HG03442 (cell line): Measurements from ENCODE around the gene NAGLU.
A peak's percentile ranks its signal among the peaks of the same experiment; 100 is the strongest.

Source experiments
- ATAC-seq: cut with Tn5 transposase; IDR thresholded peaks from one replicate; pipeline ENCODE4 v1.9.1; 2021; ENCODE audit warnings: mild to moderate bottlenecking, moderate library complexity; ENCODE audit not compliant: unreplicated experiment

The NAGLU gene

DNA sequence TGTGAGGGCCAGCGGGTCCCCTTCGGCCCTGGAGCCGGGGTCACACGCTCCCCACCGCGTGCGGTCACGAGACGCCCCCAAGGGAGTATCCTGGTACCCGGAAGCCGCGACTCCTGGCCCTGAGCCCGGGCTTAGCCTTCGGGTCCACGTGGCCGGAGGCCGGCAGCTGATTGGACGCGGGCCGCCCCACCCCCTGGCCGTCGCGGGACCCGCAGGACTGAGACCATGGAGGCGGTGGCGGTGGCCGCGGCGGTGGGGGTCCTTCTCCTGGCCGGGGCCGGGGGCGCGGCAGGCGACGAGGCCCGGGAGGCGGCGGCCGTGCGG, at the start of gene NAGLU:
Gene NAGLU (plus strand): TSS at position 194 of the 324 bp plus-strand sequence. CDS start 32 bp downstream, at position 226.
- peak; percentile 78 for ATAC-seq

DNA sequence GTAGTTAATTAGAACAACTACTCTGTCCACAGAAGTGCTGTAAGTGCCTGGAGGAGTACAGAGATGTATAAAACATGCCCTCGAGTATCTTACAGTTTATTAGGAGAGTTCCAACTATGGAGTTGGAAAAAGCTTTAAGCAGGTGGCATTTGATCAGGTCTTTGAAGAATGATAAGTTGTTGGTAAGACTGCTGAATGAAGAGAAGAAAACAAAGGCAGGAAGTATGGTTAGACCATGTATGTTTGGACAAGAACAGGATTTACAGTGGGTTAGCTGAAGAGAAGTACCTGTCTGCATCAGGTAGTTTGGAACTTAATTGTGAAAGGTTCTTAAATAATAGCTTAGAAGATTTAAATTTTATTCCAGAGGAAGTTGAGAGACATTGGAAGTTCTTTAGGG, 48.0 kb upstream of the NAGLU start:
- ATAC-seq: no peak

DNA sequence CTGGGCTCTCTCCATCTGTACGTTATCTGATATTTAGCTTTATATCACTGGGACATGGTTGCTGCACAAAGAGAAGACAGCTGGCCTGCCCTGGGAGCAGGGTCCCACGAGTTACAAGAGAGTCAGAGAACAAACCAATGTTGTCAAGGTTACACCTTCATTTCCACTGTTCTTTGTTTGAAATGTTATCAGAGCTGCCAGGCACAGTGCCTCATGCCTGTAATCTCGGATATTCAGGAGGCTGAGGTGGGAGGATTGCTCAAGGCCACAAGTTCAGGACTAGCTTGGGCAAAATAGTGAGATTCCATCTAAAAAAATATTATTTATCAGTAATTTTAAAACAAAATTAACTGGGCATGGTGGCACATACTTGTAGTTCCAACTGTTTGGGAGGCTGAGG, 42.7 kb upstream of the NAGLU start:
- ATAC-seq: no peak

DNA sequence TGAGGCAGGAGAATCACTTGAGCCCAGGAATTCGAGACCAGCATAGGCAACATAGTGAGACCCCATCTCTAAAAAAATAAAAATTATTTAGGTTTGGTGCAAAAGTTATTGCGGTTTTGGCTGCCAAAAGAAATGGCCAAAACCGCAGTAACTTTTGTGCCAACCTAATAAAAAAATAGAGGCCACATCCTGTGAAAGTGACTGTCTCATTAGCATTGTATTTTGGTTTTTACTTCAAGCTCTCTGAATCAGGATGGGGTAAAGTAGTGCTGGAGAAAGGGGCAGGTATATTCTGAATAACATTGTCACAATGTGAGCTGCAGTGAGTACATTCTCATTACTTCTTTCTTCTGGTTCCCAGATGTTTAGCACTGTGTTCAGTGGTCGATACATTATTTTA, 41.4 kb upstream of the NAGLU start:
- ATAC-seq: no peak

DNA sequence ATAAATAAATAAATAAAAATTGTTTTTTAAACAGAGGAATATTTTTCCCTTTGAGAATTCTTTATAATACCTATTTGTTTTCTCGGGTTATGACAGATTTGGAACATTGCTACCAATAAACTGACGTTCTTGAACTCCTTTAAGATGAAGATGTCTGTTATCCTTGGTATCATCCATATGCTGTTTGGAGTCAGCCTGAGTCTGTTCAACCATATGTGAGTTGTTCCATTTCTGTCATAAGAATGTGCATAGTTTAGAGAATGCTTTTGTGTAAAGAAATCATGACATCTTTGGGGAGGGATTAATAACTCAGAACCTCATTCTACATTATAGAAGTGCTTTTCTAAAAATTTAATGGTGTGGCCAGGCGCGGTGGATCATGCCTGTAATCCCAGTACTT, 37.2 kb upstream of the NAGLU start:
- no peak for ATAC-seq

DNA sequence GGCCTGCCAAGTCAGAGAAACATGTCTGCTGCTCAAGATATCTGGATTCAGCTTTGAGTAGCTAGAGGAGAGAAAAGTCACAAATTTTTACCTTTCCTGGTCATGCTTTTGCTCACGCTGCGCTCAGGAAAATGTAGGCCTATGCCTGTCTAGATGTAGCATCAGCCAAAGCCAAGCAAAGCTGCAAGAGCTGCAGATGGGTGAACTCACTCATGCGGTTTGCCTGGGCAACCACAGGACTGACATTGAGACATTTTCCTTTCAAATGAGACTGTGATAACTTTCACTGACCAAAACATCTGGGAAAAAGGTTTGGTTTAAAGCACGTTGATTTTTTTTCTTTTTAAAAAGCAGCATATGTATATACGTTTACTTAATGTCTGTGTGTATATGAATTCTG, 34.0 kb upstream of the NAGLU start:
- no peak for ATAC-seq

DNA sequence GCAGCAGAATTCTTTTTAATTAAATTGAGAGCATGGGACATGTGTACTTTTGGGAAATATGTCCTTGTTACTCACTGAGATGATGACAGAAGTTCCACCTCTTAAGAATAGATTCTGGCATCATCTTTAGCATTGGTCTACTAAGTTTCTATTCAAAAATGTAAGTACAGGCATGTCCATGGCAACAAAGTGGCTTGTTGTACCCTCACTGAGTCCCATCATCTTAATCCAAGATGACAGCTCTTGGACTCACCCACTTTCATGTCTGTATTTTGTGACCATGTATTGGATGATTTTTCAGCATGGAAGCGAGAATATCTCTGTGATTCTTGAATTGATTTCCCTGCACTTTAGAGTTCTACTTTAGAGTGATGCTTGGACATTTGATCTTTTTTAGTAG, 33.1 kb upstream of the NAGLU start:
- no peak for ATAC-seq

DNA sequence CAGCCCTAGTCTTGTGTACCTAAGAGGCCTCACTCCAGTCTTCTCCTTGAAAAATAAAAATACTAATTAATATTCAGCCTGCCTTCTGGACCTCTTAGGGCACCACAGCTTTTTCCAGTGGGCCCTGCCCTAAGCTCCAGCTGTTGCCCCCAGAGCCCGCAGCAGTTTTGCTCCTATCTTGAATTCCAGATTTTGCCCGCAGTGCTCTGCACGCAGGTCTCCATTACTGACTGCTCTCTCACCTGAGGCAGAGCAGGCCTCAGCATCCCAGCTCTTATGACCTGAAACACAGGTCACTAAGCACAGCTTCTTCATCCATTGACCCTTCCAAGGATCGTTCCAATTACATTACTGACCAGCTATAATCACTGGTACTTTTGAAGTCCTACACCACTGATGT, 28.4 kb upstream of the NAGLU start:
- ATAC-seq: no peak

DNA sequence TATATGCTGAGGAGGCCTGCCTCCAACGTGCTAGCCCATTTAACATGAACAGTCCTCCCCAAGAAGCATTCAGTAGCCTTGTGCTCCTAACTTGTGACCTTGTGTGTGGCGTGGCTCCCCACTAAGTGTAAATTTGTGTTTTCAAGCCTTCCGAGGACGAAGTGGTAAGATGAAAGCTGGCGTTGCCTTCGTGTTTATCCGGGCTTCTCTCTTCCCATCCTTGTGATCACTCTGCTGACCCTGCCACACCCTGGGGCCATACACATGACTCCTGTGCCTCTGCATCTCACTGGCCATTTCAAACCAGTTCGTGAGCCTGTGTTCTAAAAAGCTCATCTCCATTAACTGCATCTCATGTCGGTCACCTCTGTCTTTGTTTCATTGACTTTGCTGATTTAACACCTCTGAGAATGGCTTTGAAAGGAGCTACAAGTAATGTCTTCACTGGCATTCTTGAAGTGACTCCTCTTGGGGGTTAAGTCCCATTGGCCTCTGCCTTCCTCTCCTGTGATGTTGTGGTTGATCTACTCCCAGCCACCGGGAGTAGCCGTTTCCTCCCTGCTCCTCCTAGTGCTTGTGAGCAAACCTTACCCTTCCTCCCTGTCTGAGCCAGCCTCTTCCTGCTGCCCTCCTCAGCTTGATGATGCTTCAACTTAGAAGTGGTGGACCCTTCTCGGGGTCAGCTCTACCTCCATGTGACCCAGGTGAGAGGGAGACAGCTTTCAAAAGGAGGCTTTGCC, 27.4 kb upstream of the NAGLU start:
- no peak for ATAC-seq

DNA sequence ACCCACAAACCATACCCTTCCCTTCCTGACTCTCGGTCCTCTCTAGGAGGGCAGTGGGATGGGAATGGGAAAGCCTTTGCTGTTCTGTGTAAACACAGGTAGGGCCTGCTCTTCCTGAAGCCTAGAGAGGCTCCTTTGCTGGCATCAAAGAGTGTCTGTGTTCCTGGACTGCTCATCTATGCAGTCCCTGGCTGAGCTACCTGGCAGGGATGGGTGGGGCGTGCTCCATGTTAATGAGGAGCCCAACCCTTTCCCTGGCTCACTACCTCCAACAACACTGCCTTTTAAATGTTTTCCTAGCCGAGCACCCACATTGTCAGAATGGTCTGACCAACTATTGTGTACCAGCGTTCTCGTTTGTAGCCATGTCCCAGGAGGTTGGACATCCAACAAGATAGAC, 26.6 kb upstream of the NAGLU start:
- no peak for ATAC-seq

DNA sequence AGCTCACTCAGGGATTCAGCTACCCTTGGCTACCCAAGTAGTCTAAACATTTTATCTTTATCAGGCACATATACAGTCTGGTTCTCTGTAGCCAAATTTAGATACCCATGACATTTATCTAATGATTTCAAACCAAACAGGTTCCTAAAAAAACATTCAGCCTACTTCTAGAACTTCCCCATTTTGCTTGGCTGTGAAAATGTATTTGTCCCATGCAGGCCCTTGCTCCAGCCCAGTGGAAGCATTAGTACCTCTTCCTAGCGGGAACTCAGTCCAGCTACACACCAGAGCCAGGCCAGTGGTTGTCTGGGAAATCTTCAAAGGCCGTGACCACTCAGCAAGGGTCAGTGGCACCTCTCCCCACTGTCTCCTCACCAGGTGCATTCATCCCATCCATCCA, 26.2 kb upstream of the NAGLU start:
- ATAC-seq: no peak

DNA sequence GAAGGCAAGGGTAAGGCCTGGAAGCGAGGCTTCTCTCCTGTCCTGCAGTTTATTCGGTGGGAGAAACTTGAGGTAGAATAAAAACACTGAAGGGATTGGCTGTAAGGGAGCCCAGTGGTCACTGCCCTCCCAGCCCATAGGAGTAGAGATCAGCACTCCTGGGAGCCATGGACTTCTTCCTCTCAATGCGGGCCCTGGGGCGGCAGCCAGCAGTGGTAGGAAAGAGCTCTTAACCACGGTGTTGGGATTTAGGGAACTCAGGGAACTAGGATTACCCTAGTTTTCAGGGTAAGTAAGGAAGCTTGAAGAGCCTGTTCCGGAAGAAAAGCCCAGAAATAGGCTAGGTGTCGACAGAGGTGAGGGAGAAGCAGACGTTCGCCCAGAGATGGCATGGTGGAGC, 23.8 kb upstream of the NAGLU start:
- ATAC-seq: no peak

DNA sequence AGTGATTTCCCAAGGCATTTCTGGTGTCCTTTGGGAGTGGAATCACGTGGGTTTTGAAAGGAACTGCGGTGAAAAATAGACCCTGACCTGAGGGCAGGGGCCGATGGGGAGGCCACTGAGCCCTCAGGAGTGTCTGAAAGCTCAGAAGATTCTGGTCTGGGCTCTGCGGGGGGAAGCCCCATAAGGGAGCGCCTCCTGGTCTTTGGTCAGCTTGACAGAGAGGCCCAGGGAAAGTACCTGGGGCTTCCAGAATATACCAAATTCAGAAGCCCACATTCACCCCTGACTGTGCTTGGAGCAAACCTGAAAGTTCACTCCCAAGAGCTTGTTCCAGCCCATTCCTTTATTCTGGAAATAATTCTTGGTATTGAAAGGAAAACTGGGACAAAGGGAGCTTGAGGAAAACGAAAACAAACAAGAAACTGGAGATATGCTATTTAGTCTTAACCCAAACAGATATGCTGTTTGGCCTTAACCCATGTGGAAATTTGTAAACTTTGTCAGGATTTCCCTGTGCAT, 23.2 kb upstream of the NAGLU start:
- no peak for ATAC-seq

DNA sequence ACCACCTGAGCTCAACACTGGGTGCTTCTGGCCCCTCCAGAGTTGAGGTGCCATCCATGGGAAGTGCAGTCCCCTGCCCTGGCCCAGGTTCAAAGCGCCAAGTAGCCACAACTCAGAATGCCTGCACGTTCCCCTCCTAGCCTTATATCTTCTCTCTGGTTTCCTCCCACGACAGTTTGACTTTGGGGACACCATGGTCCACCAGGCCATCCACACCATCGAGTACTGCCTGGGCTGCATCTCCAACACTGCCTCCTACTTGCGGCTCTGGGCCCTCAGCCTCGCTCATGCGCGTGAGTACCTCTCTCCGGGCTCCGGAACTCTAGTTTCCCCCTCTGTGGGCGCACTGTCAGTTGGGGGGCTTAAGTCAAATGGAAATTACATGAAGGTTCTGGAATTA, 22.4 kb upstream of the NAGLU start:
- ATAC-seq: no peak

DNA sequence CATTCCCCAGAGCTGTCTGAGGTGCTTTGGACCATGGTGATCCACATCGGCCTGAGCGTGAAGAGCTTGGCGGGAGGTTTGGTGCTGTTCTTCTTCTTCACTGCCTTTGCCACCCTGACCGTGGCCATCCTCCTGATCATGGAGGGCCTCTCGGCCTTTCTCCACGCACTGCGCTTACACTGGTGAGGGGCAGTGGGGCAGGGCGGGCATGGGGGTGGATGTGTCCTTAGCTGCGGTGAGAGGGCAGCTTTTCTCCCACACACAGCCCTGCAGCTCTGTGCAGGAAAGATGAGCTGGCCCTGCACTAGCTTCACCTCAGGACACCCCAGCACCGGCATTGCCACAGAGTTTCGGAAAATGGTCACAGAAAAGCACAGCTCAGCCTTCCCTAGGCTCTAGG, 21.8 kb upstream of the NAGLU start:
- ATAC-seq: no peak

DNA sequence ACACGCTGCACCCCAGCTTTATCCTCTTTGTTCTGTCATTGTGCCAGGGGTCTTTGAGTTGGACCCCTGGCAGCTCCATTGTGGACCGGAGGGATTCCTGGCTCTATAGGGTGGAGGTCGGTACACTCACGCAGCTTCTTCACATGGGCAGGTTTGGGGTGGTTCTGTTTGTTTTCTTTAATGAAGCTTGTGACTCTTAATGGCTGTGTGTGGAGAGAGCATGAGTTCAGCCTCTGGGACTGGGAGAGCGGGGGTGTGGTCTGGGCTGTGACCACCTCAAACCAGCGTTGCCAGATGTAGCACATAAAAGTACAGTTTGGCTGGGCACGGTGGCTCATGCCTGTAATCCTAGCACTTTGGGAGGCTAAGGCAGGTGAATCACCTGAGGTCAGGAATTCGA, 21.2 kb upstream of the NAGLU start:
- ATAC-seq: no peak

DNA sequence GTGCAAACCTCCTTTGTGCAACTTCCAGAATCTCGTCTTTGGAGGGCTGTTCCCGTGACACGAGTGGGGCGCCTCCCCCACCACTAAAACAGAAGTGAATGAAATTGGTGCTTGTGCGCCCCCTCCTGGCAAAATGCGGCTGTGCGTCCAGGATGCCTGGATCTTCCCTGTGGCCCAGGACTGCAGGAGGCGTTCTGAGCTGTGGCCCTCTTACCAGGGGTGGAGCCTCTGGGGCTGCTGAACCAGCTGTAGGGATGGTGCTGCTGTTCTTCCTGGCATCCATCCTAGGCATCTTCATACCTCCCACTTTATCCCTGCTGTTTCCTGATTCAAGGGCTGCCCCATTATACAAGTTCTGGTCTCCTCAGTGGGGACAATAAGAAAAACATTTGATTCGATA, 18.5 kb upstream of the NAGLU start:
- no peak for ATAC-seq

DNA sequence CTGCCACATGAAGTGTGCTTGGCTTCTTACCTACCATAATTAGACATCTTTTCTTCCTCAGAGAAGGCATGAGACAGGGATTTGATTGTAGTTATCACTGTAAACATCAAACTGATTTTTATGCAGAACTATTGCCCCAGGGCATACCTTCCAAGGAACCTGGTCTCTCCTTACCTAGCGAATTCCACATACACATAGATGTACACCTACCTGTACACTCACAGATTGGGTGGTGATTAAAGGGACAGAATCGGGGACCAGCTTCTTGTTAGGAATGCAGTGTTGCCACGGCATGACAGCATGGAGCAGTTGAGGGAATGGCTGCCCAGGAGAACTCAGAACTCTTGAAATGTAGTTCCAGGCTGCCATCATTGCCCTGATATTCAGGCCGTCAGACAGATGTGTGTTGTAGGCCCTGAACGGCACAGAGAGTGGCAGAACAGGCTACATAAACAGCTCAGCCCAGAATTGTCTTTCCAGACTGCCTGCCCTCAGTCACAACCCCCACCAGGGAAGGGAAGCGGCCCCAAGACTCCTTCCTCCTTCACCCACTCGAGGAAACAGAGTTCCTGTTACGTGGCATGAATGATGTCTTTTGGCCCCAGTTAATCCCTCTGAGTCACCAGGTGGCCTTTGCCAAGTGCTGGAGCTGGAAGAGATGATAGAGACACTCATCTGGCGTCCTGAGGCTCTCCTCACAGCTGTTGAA, 17.8 kb upstream of the NAGLU start:
- ATAC-seq: no peak

DNA sequence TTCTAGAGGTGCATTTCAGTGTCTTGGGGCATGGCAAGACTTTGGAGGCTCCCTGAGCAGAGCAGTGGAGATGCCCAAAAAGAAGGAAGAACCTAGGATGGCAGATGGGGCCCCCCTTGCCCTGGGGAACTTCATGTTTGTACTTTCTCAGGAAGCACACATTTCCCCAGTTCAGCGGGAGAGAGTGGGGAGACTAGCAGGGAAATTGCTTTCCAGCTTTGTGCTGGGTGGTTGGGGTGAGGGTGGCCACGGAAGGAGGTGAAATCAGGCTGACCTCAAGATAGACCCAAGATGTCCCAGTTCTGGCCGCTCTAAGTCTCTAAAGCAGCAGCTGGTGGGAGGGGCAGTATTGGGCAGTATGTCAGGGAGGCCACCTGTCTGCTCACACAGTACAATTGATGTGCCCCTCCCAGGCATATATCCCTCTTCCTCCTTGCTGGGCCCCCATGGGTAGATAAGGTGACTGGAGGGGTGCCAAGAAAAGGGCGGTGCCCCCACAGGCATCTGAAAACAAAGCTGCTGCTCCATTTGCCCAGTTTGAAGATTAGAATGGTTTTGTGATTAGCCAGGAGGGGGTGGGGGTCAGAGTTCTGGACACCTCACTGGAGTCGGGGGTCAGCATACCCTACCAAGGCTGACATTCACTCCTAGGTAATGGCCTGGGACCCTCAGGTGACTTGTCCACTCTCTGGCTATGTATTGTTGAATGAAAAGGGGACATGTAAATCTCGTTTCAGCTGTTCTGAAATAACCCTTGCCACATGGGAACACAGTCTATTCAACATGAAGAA, 17.1 kb upstream of the NAGLU start:
- ATAC-seq: no peak

DNA sequence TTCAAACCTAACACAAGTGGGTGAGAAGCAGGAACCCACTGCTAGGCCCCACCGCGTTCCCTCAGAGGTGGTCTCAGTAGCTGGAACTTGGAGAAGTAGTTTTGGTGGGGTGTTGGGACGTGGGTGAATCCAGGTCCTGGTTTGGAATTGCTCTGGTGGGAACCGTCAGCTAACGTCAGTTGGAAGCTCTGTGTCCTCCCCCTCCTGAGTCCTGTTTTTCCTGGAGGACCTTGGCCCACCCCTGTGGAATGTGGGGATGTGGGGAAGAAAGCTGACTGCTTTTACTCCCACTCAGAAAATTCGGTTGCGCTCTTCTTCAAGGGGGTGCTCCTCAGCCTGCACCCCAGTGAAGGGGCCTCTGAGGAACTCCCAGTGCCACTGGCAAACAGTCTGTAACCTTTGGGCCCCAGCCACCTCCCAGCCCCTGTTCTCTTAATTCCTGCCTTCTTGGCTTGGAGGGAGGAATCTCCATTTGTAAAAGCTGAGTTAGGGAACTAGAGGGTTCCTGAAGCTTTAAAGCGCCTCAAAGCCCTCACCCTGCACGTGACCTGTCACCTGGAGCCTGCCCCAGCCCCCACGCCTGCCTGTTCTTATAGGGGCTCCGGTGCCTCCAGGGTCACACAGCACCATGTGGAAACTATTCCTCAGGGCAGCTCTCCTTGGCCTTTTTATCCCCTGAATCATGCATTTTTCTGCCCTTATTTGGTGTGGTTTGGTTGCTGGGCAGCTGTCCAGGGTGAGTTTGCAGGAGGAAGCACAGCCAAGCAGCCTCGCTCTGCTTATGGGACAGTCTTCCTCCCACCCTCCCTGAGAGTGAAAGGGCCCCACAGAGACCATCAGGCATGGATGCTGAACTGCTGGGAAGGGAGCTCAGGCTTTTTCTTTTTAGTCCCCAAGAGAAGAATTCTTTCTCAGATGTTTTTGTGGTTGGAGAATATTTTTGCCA, 16.2 kb upstream of the NAGLU start:
- ATAC-seq: no peak

DNA sequence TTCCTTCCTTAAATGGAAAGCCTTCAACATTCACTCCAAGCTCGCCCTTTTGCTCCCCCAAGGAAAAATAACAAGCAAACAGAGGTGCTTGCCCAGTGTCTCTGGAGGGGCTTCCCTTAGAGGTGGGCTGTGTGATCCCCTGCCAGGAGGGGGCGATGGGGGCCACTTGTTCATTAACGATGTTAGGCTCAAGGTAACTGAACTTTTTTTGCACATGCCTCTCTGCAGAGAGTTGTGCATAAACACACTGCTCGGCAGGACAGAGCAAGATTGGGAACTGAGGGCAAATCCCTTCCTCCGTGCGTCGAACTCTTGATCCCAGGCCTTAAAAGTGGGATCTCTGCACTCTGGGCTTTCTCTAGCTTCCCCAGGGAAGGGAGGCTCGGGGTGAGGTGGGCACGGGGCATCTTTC, 15.5 kb upstream of the NAGLU start:
- ATAC-seq: no peak
